Measurements from ENCODE around the gene ADCY5. TPM values are rescaled to one million over a fixed set of nuclear protein-coding genes. Genes with fewer than 3 reads are reported as not detected.

Gene ADCY5
- total and polyA plus RNA-seq, 2 donors from 2014 or later: 7.1 to 33.6 TPM

DNA sequence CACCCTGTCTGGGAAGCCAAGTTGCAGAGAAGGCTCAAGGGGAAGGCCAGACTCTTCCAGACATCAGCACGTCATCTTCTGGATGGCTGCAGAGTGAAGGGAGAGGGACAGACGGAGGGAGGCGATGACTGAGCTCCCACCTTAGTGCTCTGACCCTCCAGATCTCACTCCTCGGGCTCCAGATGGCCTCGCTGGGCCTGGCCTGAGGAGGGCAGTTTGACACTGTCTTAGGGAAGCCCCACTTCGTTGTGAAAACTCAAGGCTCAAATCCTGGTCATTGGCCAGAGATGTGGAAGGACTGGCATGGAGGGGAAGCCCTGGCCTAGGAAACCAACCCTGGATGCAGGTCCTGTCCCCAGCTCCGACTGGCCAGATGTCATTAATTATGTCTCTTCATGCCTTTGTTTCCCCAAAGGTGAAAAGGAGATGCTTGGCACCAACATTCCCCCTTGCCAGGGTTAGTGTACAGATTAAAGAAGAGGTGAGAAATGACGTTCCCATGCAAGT, 70.4 kb downstream of the ADCY5 start:
- Histone ChIP-seq H3K27ac (ENCODE audit: low read depth in 2 of 2, low read length in 2 of 2) (no peak overlapping the region), H3K36me3 (ENCODE audit: control insufficient read depth in 2 of 3, insufficient read depth in 3 of 3, low read length in 3 of 3) (no peaks in the 10 kb centered on the region), H3K9me3 (ENCODE audit: control insufficient read depth in 2 of 3, insufficient read depth in 1 of 3, low read length in 3 of 3) (no peaks in the 10 kb centered on the region), H3K9ac (ENCODE audit: low read length in 3 of 3) (no peak overlapping the region), H3K4me3 (ENCODE audit: low read length in 3 of 3) (no peak overlapping the region), H3K4me1 (ENCODE audit: control insufficient read depth in 2 of 3, insufficient read depth in 2 of 3, low read depth in 1 of 3, low read length in 3 of 3) (peaks cover 0 to 2% (median 0%) of the 10 kb centered on the region in 3 donors), H3K27me3 (ENCODE audit: control insufficient read depth, insufficient read depth, low read length) (no peaks in the 10 kb centered on the region)
- TF ChIP-seq, protein P1, sequence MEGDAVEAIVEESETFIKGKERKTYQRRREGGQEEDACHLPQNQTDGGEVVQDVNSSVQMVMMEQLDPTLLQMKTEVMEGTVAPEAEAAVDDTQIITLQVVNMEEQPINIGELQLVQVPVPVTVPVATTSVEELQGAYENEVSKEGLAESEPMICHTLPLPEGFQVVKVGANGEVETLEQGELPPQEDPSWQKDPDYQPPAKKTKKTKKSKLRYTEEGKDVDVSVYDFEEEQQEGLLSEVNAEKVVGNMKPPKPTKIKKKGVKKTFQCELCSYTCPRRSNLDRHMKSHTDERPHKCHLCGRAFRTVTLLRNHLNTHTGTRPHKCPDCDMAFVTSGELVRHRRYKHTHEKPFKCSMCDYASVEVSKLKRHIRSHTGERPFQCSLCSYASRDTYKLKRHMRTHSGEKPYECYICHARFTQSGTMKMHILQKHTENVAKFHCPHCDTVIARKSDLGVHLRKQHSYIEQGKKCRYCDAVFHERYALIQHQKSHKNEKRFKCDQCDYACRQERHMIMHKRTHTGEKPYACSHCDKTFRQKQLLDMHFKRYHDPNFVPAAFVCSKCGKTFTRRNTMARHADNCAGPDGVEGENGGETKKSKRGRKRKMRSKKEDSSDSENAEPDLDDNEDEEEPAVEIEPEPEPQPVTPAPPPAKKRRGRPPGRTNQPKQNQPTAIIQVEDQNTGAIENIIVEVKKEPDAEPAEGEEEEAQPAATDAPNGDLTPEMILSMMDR (IDR thresholded peaks at IDR 0.05; ENCODE audit: borderline replicate concordance, extremely low read depth, insufficient read depth): no peak
- peak in 1 of 5 donors; percentile 19 for DNase-seq
- intact Hi-C loops (cut with DNase I): no loop called here
- no peak for FAIRE-seq

DNA sequence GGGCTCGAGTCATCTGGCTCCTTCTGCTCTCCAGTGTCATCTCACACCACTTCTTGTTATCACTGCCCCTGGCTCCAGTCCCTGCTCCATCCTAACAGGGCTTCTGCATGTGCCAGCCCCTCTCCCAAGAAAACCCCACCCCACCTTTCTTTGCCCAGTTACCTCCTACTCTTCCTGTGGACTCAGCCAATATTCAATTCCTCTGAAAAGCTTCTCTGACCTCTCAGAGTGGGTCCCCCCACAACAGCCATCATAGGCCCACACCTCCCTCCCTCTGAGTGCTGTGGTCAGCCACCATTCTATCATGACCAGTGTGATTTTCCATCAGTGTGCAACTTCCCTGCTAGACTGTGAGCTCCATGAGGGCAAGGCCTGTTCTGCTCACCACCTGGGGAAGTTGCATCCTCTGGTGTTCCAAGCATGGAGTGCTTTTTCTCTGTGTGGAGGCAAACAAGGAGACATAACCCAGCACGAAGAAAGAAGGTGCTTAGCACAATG, 71.6 kb downstream of the ADCY5 start:
- Histone ChIP-seq H3K27ac (ENCODE audit: low read depth in 2 of 2, low read length in 2 of 2) (no peak overlapping the region), H3K9me3 (ENCODE audit: control insufficient read depth in 2 of 3, insufficient read depth in 1 of 3, low read length in 3 of 3) (no peaks in the 10 kb centered on the region), H3K4me3 (ENCODE audit: low read length in 3 of 3) (no peak overlapping the region), H3K9ac (ENCODE audit: low read length in 3 of 3) (no peak overlapping the region), H3K27me3 (ENCODE audit: control insufficient read depth, insufficient read depth, low read length) (no peaks in the 10 kb centered on the region), H3K36me3 (ENCODE audit: control insufficient read depth in 2 of 3, insufficient read depth in 3 of 3, low read length in 3 of 3) (no peaks in the 10 kb centered on the region), H3K4me1 (ENCODE audit: control insufficient read depth in 2 of 3, insufficient read depth in 2 of 3, low read depth in 1 of 3, low read length in 3 of 3) (peaks cover 0 to 14% (median 0%) of the 10 kb centered on the region in 3 donors)
- TF ChIP-seq, protein P1 (IDR thresholded peaks at IDR 0.05; ENCODE audit: borderline replicate concordance, extremely low read depth, insufficient read depth): no peak
- DNase-seq (peak in 1 of 5 donors; percentile 22), FAIRE-seq (no peak)
- intact Hi-C loops (cut with DNase I): no loop called here

DNA sequence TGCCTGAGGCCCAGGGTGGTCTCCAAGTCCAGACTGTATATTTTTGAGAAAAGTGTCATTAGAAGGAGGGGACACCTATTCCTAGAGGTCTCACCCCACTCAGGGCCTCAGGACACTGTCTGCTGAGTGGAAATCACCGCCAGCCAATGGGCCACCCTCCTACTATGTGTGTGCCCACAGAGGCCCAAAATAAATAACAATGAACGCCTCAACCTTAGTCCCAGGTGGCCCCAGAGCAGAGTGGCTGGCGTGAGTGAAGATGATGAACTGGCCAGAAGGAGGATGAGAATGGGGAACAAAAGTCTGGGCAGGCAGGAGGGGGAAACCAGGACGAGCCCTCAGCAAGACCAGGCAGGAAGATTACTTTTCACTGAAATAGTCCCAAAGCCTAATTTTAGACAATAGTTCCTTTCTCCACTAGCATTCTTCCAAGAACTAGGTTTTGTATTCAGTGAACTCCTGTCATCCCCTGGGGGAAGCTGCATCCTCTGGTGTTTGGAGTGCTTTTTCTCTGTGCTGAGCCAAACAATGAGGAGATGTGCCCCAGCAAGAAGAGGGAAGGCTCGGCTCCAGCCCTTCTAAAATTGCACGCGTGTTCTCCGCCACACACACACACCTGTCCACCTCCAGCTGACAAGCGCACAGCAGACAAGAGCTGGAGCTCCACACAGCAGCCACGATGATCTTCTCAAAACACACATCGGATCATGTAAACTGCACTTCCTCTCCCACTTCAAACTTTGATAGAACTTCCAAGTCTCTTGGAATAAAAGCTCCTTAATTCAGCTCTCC, 72.2 kb downstream of the ADCY5 start:
- H3K4me3 ChIP-seq (ENCODE audit: low read length in 3 of 3): no peak overlapping the region
- no peaks in the 10 kb centered on the region for H3K27me3 ChIP-seq (ENCODE audit: control insufficient read depth, insufficient read depth, low read length)
- no peak overlapping the region for H3K9ac ChIP-seq (ENCODE audit: low read length in 3 of 3)
- no peaks in the 10 kb centered on the region for H3K36me3 ChIP-seq (ENCODE audit: control insufficient read depth in 2 of 3, insufficient read depth in 3 of 3, low read length in 3 of 3)
- DNase-seq: peak in 1 of 5 donors; percentile 18
- TF ChIP-seq, protein P1 (IDR thresholded peaks at IDR 0.05; ENCODE audit: borderline replicate concordance, extremely low read depth, insufficient read depth): no peak
- H3K4me1 ChIP-seq (ENCODE audit: control insufficient read depth in 2 of 3, insufficient read depth in 2 of 3, low read depth in 1 of 3, low read length in 3 of 3): peaks cover 0 to 16% (median 0%) of the 10 kb centered on the region in 3 donors
- FAIRE-seq: no peak
- intact Hi-C loops (cut with DNase I): no loop called here
- H3K9me3 ChIP-seq (ENCODE audit: control insufficient read depth in 2 of 3, insufficient read depth in 1 of 3, low read length in 3 of 3): no peaks in the 10 kb centered on the region
- no peak overlapping the region for H3K27ac ChIP-seq (ENCODE audit: low read depth in 2 of 2, low read length in 2 of 2)
